CD14-positive monocyte (primary cell): ENCODE measurements around the gene MKRN2OS. TPM values are rescaled to one million over a fixed set of nuclear protein-coding genes. Genes with fewer than 3 reads are reported as not detected.

Experiments
- DNase-seq, 3 donors: peaks; one replicate each; pipeline ENCODE4 v3.0.0-alpha.2; 2011 to 2022
- H2AFZ ChIP-seq: 2 replicates; pipeline ENCODE4 v1.6.0; 2012; ENCODE audit warnings: mild to moderate bottlenecking, low read depth, low read length, inconsistent platforms; ENCODE audit not compliant: insufficient read depth, poor library complexity, severe bottlenecking
- H3K27ac ChIP-seq, 2 donors: 1 replicate in 1 of 2; 2 replicates in 1 of 2; pipeline ENCODE4 v1.5.1; 2012 to 2013; ENCODE audit warnings: low read length in 2 of 2, control low read depth in 1 of 2, inconsistent platforms in 1 of 2, low read depth in 1 of 2, mild to moderate bottlenecking in 1 of 2
- H3K27me3 ChIP-seq, 2 donors: one replicate each; pipeline versions ENCODE4 v1.6.0 to v1.6.1; 2011 to 2013; ENCODE audit warnings: low read length in 2 of 2; ENCODE audit not compliant: control insufficient read depth in 2 of 2, insufficient read depth in 2 of 2
- H3K36me3 ChIP-seq, 2 donors: replicated peaks in 1 of 2; 1 replicate in 1 of 2; 2 replicates in 1 of 2; pipeline versions ENCODE4 v1.5.1 to v1.6.1; 2012 to 2013; ENCODE audit warnings: low read length in 2 of 2, control low read depth in 1 of 2, inconsistent platforms in 1 of 2, mild to moderate bottlenecking in 1 of 2; ENCODE audit not compliant: insufficient read depth in 2 of 2, control insufficient read depth in 1 of 2
- H3K4me1 ChIP-seq, 2 donors: 1 replicate in 1 of 2; 2 replicates in 1 of 2; pipeline versions ENCODE4 v1.5.1 to v1.6.1; 2012 to 2013; ENCODE audit warnings: low read length in 2 of 2, control low read depth in 1 of 2, inconsistent platforms in 1 of 2, mild to moderate bottlenecking in 1 of 2, moderate library complexity in 1 of 2; ENCODE audit not compliant: insufficient read depth in 2 of 2, control insufficient read depth in 1 of 2
- H3K4me2 ChIP-seq: replicated peaks from 2 replicates; pipeline ENCODE3; 2012; ENCODE audit warnings: low read length, moderate library complexity, mild to moderate bottlenecking; ENCODE audit not compliant: poor library complexity, severe bottlenecking; ENCODE audit errors: extremely low read depth
- H3K4me3 ChIP-seq, 3 experiments: fragments of 200-600 bp in 1 of 3; sonication (generic) in 1 of 3; replicated peaks in 1 of 3; 1 replicate in 2 of 3; 2 replicates in 1 of 3; pipeline ENCODE4 v1.5.1; 2011 to 2013; ENCODE audit warnings: low read length in 3 of 3, mild to moderate bottlenecking in 3 of 3, control low read depth in 2 of 3, low read depth in 2 of 3, inconsistent platforms in 1 of 3, moderate library complexity in 1 of 3
- H3K79me2 ChIP-seq: 2 replicates; pipeline ENCODE4 v1.6.0; 2012; ENCODE audit warnings: mild to moderate bottlenecking, control low read depth, inconsistent platforms, low read length, moderate library complexity; ENCODE audit not compliant: insufficient read depth
- H3K9ac ChIP-seq: 2 replicates; pipeline ENCODE4 v1.6.0; 2017; ENCODE audit warnings: low read length, mild to moderate bottlenecking; ENCODE audit not compliant: insufficient read depth, poor library complexity, severe bottlenecking
- H3K9me3 ChIP-seq, 2 donors: replicated peaks in 1 of 2; 1 replicate in 1 of 2; 2 replicates in 1 of 2; pipeline versions ENCODE4 v1.5.1 to v1.6.1; 2012 to 2013; ENCODE audit warnings: low read length in 2 of 2, control low read depth in 1 of 2; ENCODE audit not compliant: control insufficient read depth in 1 of 2, insufficient read depth in 1 of 2
- H4K20me1 ChIP-seq: 2 replicates; pipeline ENCODE4 v1.6.0; 2012; ENCODE audit warnings: mild to moderate bottlenecking, low read length, control low read depth, moderate library complexity; ENCODE audit not compliant: insufficient read depth
- H3K27ac Mint-ChIP-seq, 7 donors: one replicate each; pipeline ENCODE4 v1.8.0; 2020; ENCODE audit warnings: mild to moderate bottlenecking in 7 of 7, mixed read lengths in 7 of 7, moderate library complexity in 6 of 7, inconsistent platforms in 2 of 7
- H3K27me3 Mint-ChIP-seq, 3 donors: one replicate each; pipeline ENCODE4 v1.8.0; 2021 to 2022; ENCODE audit warnings: low read depth in 3 of 3, mild to moderate bottlenecking in 3 of 3, mixed read lengths in 3 of 3, moderate library complexity in 3 of 3, inconsistent platforms in 1 of 3
- H3K36me3 Mint-ChIP-seq, 2 donors: one replicate each; pipeline ENCODE4 v1.8.0; 2020; ENCODE audit warnings: mixed read lengths in 2 of 2, inconsistent platforms in 1 of 2, mild to moderate bottlenecking in 1 of 2
- H3K4me1 Mint-ChIP-seq: one replicate; pipeline ENCODE4 v1.8.0; 2020; ENCODE audit warnings: mild to moderate bottlenecking, mixed read lengths
- H3K4me3 Mint-ChIP-seq, 2 donors: one replicate each; pipeline ENCODE4 v1.8.0; 2020; ENCODE audit warnings: mild to moderate bottlenecking in 2 of 2, mixed read lengths in 2 of 2, moderate library complexity in 1 of 2
- H3K9me3 Mint-ChIP-seq, 7 donors: one replicate each; pipeline ENCODE4 v1.8.0; 2020 to 2022; ENCODE audit warnings: mixed read lengths in 7 of 7, mild to moderate bottlenecking in 6 of 7, moderate library complexity in 6 of 7, inconsistent platforms in 2 of 7
- CTCF ChIP-seq: fragments of 200-600 bp; IDR thresholded peaks from one replicate; pipeline ENCODE4 v1.8.0; 2022; ENCODE audit warnings: antibody characterized with exemption, mild to moderate bottlenecking
- WGBS: methylation state at CpG from one replicate; pipeline ENCODE4 v1.1.5; 2013; ENCODE audit warnings: missing lambda C conversion rate; ENCODE audit not compliant: insufficient coverage; 5-methylcytosine and 5-hydroxymethylcytosine counted together
- intact Hi-C, 2 donors: fragments of 100-400 bp; cut with micrococcal nuclease; formaldehyde crosslinking; loops; one replicate each; pipeline versions ENCODE4 v1.15.0 to v1.15.1; 2023
- polyA plus RNA-seq, 3 donors: library from polyadenylated mRNA; depleted of rRNA in 1 of 3; unstranded in 2 of 3; stranded (reverse) in 1 of 3; fragments of 300-500 nt in 2 of 3; fragments of >200 nt in 1 of 3; fragmentation: Illumina TruSeq in 2 of 3; gene quantifications; 1 replicate in 2 of 3; 2 replicates in 1 of 3; pipeline ENCODE4 v1.2.3, GENCODE V29; 2012 to 2021
- small RNA-seq: library from RNA; depleted of rRNA; stranded (forward); fragments of <200 nt; gene quantifications from one replicate; pipeline ENCODE3, GENCODE V24; 2012; ENCODE audit warnings: low read depth; ENCODE audit not compliant: insufficient read length

MKRN2OS gene
- polyA plus RNA-seq, 3 donors, result not detected

GRCh38 chr3:12490547-12490946 is 54.8 kb downstream of the MKRN2OS start:
- H3K9ac ChIP-seq, result no peak overlapping the region
- no peak overlapping the region for H3K4me3 Mint-ChIP-seq
- peaks cover 15 to 20% of the 10 kb centered on the region in 2 donors for H3K4me1 ChIP-seq
- H3K36me3 ChIP-seq, result peaks cover 18 to 32% of the 10 kb centered on the region in 2 donors
- H3K4me1 Mint-ChIP-seq, result peaks cover 17% of the 10 kb centered on the region
- H3K36me3 Mint-ChIP-seq, result peaks cover 27 to 44% of the 10 kb centered on the region in 2 donors
- H3K4me2 ChIP-seq, result no peak overlapping the region
- no peaks in the 10 kb centered on the region for H4K20me1 ChIP-seq
- no peak overlapping the region for H3K4me3 ChIP-seq
- no peak overlapping the region for H3K27ac Mint-ChIP-seq
- H3K27me3 ChIP-seq, result no peaks in the 10 kb centered on the region
- no peak overlapping the region for H2AFZ ChIP-seq
- H3K27ac ChIP-seq, result no peak overlapping the region
- no peaks in the 10 kb centered on the region for H3K9me3 ChIP-seq
- peaks cover 8% of the 10 kb centered on the region for H3K79me2 ChIP-seq
- no peaks in the 10 kb centered on the region for H3K27me3 Mint-ChIP-seq
- DNase-seq, result no peak
- H3K9me3 Mint-ChIP-seq, result peaks cover 0 to 3% (median 0%) of the 10 kb centered on the region in 7 donors
- intact Hi-C loops, result no loop called here
- no CpG with 5 or more reads among the region's 3 CpGs for WGBS
- TF ChIP-seq CTCF, result no peak

GRCh38 chr3:12489832-12490231 is 55.5 kb downstream of the MKRN2OS start:
- no peak overlapping the region for H3K27ac Mint-ChIP-seq
- no peaks in the 10 kb centered on the region for H4K20me1 ChIP-seq
- H3K9me3 ChIP-seq, result no peaks in the 10 kb centered on the region
- no peak overlapping the region for H3K4me3 ChIP-seq
- no peak overlapping the region for H2AFZ ChIP-seq
- peaks cover 18 to 27% of the 10 kb centered on the region in 2 donors for H3K36me3 ChIP-seq
- peaks cover 24% of the 10 kb centered on the region for H3K4me1 Mint-ChIP-seq
- no peaks in the 10 kb centered on the region for H3K27me3 ChIP-seq
- intact Hi-C loops, result no loop called here
- 100% methylated on average over 1 of the region's 4 CpGs for WGBS
- H3K4me2 ChIP-seq, result no peak overlapping the region
- TF ChIP-seq CTCF, result no peak
- H3K9ac ChIP-seq, result no peak overlapping the region
- peaks cover 22 to 26% of the 10 kb centered on the region in 2 donors for H3K4me1 ChIP-seq
- H3K4me3 Mint-ChIP-seq, result no peak overlapping the region
- H3K27ac ChIP-seq, result no peak overlapping the region
- no peaks in the 10 kb centered on the region for H3K27me3 Mint-ChIP-seq
- H3K79me2 ChIP-seq, result peaks cover 16% of the 10 kb centered on the region
- no peak for DNase-seq
- H3K36me3 Mint-ChIP-seq, result peaks cover 27 to 44% of the 10 kb centered on the region in 2 donors
- H3K9me3 Mint-ChIP-seq, result peaks cover 0 to 3% (median 0%) of the 10 kb centered on the region in 7 donors

Small RNA genes within 50 kb of the gene (small RNA-seq; reads per million reads assigned to genes)
- gene RF00017, result not detected
- not detected for gene RNA5SP123
- gene RNU6-377P, result not detected

Other genes with a start within 250 kb of the MKRN2OS start
- gene TSEN2, start 61.0 kb downstream of the MKRN2OS start, polyA plus RNA-seq, result 1 to 10 TPM; 3.2 to 7.3 (median 3.9) TPM
- 10 to 100 TPM; 18.2 to 30.9 (median 29.6) TPM for gene MKRN2, start 11.6 kb upstream of the MKRN2OS start, polyA plus RNA-seq
- gene RAF1, start 118.6 kb upstream of the MKRN2OS start, polyA plus RNA-seq, result 100 to 1,000 TPM in 1 of 3 donors, 10 to 100 TPM in 2; 73.0 to 181 (median 79.5) TPM
- under 1 TPM in 1 of 3 donors, not detected in 2; 0.92 TPM for gene TMEM40, start 213.8 kb upstream of the MKRN2OS start, polyA plus RNA-seq